Neural cell (in vitro differentiated cells): ENCODE results near the gene CST11.

ENCODE experiments used
- CTCF ChIP-seq: fragments of 450-650 bp; IDR thresholded peaks from 2 replicates; pipeline ENCODE4 v1.5.1; 2014; ENCODE audit warnings: antibody characterized with exemption, mild to moderate bottlenecking, moderate library complexity; ENCODE audit not compliant: poor library complexity, severe bottlenecking
- EP300 ChIP-seq: fragments of 450-650 bp; conservative IDR thresholded peaks from 2 replicates; pipeline ENCODE4 v1.6.1; 2014; ENCODE audit warnings: antibody characterized with exemption, mild to moderate bottlenecking, moderate library complexity; ENCODE audit not compliant: poor library complexity, severe bottlenecking
- MXI1 ChIP-seq: fragments of 450-650 bp; conservative IDR thresholded peaks from 2 replicates; pipeline ENCODE4 v1.6.1; 2014; ENCODE audit warnings: antibody characterized with exemption, mild to moderate bottlenecking; ENCODE audit not compliant: poor library complexity, severe bottlenecking
- RAD21 ChIP-seq: fragments of 450-650 bp; conservative IDR thresholded peaks from 2 replicates; pipeline ENCODE4 v1.6.1; 2014; ENCODE audit warnings: antibody characterized with exemption, mild to moderate bottlenecking, moderate library complexity

- no peak for TF ChIP-seq CTCF
- no peak for TF ChIP-seq RAD21
- TF ChIP-seq MXI1, result no peak
- no peak for TF ChIP-seq EP300
These were observed 12.7 kb downstream of the CST11 start for GRCh38 chr20:23440004-23440403.
